Islet precursor cell (in vitro differentiated cells): Measurements from ENCODE around the gene IL1R2.
A peak's percentile ranks its signal among the peaks of the same experiment; 100 is the strongest.

Experiments
- DNase-seq: peaks from one replicate; pipeline ENCODE4 v3.0.0-alpha.2; 2018

IL1R2 gene

DNA sequence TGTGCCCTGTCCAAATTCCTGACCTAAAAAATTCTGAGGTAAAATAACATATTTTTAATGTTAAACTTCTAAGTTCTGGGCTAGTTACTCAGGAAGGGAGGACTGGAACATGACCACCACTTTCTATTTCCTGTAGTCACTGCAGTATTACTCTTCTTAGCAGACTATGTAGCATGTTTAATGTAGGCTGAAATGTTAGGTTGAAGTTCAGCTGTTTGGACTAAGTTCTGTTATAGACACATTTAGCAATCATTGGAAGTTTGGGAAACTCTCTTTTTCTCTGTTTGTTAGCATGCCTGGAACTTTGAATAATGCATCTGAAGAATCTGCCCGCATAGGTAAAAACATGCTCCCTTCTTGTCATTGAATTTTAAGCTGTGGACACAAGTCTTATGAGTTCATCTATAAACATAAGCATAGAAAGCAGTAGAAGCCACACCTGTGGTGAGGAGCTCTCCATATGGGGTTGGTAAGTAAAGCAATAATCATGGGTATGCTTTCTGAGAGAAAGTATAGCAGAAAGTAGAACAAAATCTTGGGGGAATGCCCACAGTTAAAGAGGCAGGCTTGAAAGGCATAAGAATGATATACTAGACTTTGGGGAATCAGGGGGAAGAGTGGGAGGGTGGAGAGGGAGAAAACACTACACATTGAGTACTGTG lies 52.6 kb downstream of the IL1R2 start:
- DNase-seq: no peak

DNA sequence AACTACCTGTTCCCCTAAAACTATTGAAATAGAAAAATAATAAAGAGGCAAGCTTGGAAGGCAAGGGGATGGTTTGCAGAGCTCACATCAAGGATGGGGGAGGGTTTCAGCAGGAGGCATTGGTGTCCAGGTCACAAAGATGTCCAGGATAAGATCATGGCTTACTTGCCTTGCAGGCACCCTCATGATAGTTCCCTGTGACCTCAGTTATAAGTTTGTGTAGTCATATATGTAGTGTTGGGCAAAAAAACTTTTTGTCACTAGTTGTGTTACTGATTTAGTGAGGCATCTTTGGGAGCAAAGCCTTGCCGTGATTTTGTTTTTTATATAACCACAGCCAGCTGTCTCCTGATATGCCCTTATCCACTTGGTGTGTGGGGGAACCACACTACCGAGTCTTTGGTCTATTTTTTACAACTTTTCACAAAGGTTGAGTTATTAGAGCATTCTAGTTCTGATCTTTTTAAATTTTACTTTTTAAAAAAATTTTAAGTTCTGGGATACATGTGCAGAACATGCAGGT lies 53.3 kb downstream of the IL1R2 start:
- no peak for DNase-seq

DNA sequence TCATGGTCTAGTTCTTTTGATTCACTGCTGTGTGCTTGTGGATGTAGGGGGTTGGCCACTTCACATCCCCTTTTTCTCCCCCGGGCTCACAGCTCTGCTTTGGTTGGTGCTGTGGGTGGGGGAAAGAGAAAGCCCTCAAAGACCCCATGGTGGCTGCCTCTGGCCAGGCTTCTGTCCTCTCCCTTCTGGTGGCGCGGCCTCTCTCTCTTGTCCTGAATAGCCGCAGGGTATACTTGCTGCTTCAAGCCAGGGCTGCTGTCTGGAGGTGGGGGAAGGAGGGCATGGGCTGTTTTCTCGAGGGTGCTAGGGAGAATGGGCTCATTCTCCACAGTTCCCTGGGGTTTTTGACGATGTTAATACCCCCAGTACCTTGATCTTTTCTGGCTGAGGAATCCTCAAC lies 53.9 kb downstream of the IL1R2 start:
- no peak for DNase-seq

DNA sequence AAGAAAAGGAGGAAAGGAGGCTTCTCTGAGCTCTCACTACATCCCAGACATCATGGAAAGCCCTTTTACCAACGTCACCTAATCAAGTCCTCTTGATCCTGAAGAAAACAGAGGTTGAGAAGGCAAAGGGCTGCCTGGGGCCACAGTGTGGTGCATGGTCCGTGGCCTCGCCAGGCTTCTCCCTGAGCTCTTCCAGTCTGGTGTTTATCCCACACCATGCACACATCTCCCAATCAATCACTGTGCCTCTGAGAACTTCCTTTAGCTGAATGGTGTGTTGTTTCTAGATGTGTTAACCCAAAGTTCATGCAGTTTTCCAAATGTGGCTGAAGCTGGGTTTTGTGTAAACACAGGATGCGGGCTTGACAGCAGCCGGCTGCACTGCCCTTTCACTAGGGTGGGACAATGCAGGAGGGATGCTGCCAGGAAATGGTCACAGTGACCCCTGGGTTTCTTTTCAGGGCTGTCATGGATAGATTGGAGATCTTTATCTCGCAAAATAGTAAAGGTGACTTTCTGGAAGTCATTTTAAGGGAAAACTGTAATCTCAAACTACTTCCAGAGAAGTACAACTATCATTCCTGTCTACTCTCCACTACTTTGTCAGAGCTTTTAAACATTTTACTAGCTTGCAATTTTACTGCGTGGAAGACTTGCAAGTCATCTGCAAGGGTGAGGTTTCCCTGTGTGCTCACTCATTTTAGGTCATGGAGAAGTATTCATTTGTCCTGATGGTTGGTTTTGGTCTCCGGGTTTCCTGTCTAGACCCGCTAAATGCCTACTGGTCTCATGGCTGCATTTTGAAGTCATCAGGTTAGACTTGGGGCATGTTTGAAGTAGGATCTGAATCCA lies 54.6 kb downstream of the IL1R2 start:
- no peak for DNase-seq

DNA sequence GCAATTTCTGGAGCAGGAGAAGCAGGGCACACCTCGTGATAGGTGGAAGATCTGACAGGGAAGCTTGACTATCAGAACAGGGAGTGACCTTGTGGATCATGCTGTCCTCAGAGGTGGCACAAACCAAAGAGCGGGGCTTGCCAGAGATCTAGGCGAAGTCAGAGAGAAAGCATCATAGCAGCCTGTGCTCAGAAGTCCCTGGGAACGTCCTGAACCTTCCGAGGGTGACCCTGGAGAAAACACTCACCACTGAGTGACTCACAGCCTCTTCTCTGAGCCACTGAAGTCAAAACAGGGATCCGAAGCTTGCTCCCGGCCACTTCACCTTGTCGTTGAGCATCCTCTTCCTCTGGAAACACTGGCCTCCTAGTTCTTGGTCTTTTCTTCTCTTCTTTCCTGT lies 56.7 kb downstream of the IL1R2 start:
- DNase-seq: no peak

DNA sequence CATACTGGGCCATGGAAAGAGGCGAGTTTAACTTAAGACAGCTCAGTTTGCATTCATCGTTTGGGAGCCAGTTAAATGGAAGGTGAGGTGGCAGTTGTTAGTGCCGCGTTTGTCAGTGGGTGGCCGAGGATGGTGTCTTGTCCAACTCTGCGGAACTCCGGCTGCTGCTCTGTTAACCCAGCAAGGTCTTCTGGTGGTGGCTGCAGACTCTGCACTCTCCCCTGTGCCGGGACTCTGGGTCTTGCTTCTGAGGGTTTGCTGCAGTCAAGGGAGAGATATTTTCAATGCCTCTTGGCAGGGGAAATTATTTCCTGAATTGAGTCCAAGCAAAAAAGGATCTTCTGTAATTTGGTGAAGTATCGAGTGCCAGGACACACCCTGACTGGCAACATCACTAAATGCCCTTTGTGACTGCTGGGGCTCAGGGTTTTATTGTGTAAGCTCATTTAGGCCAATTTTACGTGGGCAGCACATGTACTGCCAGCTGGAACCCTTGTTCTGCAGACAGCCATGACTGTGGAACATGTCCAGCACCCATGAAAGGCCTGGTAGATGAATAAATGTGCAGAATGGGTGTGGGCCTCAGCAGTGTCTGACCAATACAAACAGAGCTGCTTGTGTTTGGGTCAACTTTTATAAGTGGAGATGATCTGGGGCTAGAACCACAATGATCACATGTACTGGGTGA lies 58.1 kb downstream of the IL1R2 start:
- no peak for DNase-seq

DNA sequence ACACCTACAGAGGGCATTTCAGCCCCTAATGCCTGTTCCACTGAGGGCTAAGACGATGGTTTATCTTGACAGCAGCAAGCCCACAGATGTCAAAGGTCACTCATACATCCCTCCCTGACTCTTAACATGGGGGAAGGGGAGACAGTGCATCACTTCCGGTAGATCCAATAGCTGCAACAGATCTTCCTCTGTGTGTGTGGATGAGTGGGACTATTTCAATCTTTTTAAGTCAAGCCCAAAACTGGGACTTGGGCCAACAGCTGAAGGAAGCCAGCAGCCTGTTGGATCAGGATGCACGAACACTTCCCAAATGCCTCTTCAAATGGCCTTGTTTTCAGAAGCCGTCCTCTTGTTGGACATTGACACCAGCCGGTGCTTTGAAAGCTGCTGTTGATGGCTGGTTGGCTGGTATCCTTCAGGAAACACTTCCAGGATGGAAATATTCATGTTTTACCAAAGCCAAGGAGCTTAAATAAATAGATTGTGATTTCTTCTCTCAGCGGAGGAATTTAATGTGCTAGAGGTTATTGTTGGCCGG lies 59.2 kb downstream of the IL1R2 start:
- no peak for DNase-seq

DNA sequence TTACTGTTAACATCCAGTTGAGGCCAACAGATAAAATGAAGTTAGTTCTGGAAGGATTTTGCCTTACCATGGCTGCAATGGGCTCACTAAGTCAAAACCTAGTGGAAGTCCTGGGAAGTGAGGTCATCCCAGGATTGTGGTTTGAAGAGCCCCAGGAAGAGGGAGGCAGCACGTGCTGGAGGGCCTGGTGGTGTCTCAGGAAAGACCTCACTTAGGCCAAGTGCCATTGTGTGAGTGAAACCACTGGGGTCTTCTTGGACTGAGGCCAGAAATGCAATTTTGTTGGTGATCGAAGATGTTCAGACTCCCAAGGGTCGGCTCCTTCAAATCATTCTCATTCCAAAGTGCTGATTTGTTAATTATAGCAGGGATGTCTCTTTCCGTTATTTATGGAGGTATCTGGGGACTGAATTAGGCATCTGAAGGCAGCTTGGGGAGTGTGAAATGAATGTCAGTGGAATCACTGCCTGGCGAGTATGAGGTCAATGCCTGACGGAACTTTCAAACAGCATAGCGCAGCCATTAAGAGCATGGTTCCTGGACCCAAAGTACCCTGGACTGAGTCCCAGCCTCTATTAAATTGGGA lies 60.0 kb downstream of the IL1R2 start:
- peak; percentile 69 for DNase-seq

DNA sequence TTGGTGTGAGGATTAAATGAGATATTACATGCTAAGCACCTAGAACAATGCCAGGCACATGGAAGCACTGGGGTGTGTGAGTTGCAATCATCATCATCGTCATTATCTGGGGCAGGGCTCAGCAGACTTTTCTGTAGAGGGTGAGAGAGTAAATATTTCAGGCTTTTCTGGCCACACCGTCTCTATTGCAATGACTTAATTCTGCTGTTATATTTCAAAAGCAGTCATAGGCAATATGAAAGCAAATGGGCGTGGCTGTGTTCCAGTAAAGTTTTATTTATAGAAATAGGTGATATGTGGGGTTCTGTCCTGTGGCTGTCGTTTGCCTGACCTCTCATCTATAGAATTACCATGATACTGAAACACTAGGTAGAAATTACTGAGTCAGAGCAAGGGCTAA lies 60.6 kb downstream of the IL1R2 start:
- no peak for DNase-seq

DNA sequence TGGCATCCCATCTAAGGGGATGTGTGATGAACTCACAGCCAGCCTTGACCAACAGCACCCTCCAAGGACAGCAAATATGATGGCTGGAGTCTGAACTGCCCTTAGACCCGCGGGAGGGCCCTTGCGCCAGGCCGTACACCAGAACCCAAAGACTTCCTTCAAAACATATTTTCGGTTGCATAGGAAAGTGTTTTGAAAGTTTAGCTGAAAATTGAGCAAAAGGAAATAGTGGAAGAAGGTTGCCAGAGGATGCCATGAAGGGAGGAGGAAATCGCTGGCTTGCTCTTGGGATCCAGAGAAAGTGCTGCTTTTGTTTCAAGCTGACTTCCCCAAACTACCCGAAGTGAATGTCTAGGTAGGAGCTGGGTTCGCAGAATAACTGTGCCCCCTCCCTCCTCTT lies 61.3 kb downstream of the IL1R2 start:
- no peak for DNase-seq

DNA sequence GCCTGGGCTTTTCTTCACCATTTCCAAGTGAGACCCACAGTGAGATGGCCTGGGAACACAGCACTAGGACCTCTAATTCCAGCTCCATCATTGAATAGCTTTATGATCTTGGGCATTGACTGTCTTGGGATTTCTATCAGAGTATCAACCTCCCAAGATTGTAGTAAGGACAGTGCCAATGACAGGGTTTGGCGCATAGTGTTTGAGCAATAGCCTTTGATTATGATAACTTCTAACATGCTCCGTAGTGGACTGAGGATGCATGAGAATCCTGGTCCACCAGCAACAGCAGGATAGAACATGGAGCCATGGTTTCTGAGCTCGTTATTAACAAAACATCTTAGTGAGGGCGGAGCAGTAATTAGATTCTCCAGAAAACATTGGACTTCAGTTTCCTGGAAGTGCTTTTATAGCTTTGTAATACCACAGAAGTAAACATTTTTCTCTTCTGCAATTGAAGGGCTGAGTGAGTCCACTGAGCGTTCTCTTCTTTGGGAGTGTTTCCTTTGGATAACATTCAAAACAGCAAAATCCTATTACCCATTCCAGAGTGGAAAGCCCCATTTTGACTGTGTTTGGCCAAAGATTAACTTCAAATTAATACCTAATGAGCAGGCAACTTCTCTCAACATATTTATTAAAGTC lies 63.7 kb downstream of the IL1R2 start:
- DNase-seq: no peak

DNA sequence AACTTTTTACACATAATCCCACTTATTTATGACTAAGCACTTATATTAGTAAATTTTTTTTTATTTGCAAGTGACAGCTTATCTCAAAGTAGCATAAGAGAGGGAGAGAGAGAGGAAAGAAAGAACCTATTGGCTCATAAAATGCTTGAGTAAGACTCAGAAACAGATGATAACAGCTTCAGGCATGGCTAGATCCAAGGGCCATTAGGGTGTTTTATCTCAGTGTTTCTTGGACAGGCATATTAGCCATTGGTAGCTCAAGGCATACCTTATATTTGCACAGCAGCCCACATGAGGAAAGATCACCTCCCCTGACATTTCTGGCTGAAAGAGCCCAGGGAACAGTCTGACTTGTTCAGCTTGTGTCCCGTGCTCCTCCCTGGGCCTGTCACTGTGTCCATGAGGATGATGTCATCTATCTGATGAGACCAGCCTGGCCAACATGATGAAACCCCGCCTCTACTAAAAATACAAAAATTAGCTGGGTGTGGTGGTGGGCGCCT lies 64.4 kb downstream of the IL1R2 start:
- DNase-seq: no peak

DNA sequence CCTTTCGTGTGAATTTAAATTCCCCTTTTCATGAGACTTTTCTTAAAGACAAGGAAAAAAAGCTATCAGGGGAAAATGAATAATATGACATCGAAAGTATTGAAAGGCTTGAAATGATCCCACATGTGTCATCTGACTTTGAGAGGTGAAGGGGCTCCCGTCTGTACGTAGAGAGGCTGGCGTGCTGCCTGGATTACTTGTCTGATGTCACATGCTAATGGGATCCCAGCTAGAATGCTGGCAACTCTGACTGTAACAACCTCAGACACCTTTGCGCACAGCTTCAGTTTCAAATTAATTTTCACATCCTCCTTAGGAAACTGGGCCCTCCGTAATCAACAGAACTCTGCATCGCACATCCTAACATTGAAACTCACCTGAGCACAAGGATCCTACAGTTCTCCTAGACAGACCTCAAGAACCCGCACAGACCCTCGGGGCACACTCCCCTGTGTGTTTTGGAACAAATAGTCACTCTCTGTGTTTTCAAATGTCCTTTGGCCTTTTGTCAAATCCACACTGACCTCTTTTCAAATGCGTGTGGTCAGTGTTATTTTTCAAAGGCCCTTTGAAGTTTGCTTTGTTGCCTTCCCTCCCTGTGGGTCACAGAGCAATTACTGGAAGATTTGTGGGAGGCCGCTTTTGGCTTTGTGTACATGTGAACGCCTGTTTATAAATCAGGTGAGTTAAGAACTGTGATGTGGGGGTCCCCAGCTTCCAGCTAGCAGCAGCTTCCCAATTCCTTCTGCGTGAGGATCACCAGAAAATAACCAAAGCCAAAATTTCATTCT lies 65.9 kb downstream of the IL1R2 start:
- peak; percentile 84 for DNase-seq

DNA sequence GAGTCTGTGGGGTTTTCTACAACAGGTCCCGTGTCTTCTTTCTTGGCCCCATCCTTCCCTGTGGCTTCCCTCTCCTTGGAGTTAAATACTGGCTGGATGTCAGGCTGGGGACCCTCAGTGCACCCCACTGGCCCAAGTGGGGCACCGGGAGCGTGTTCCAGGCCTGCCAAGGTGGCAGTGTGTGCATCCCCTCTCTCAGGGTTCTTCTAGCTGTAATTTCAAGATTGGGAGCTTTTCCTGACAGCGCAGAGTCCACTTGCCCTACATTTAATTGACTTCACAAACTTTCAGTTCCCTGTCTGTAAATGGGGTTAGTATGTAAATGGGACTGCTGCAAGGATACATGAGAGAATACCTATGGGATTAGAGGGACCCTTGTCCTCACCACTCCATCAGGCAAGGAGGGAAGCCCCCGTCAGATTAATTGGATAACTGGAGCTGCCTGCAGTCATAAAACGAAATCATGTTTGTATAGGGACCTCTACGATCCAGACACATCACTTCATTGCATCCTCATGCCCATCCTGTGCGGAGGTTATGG lies 66.6 kb downstream of the IL1R2 start:
- DNase-seq: no peak

DNA sequence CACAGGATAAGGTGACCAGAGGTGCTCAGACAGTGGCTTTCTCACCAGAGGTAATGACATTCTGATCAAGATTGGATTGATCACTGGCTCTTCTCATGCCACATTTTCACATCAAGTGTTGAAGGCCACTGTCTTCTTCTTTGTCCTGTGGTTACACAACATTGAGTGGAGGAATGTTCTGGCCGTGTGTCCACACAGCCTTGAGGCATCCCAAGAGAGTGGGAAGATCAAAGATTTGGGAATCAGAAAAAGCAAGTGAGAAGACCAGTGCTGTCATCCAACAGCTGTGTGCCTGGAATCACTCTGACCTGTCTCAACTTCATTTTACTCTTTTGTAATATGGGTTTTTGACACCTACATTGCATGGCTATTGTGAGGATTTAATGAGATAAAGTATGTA lies 67.4 kb downstream of the IL1R2 start:
- DNase-seq: no peak

DNA sequence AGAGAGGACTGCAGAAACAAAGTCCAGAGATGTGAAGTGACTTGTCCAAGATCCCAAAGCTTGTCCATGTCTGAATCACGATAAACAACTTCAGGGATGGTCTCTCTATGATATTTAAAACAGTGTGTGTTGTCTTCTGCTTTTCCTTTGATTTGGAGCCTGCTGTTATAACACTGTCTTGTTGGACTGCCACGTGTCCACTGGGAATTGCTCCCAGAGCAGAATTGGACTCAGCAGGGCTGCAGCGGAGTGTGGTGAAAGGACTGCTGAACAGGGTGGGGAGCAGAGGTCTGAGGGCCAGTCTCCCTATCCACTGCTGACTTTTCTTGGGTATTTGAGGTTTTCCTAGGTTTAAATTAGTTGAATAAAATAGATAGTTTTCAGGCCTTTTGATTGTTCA lies 68.3 kb downstream of the IL1R2 start:
- DNase-seq: no peak

DNA sequence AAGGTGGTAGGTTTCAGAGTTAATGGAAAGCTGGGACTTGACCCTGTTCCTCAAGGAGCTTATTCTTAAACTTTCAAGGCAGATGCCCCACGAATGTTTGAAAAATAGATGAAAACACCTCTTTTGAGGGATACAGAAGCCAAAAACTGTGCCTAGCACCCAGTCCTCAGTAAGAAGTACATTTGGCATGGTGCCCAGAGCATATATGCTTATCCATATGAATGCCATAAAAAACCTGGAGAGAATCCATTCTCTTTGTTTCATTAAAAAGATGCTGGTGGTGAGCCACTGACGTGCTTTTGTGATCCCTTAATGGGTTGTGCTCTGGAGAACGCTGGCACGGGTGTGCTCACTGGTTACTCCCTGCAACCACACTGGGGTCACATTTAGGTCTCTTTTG lies 69.0 kb downstream of the IL1R2 start:
- no peak for DNase-seq

DNA sequence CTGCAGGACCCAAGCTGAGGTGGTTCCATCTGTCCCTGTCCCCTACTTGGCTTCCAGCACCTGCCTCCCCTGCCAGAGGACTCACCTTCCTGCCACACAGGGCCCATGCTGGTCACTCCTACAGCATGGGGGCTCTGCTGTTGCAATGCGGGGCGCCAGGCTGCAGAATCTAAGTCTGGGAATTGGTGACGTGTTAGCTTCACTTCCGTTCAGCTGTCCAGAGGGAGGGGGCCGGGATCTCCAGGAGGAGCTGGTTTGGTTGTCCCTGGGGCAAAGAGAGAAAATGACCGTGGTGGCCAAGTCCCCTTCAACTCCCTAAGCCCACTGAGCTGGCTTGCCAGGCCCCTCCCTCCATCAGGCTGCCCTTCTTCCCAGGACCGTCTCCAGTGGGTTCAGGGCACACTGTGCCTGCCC lies 69.5 kb downstream of the IL1R2 start:
- DNase-seq: no peak

DNA sequence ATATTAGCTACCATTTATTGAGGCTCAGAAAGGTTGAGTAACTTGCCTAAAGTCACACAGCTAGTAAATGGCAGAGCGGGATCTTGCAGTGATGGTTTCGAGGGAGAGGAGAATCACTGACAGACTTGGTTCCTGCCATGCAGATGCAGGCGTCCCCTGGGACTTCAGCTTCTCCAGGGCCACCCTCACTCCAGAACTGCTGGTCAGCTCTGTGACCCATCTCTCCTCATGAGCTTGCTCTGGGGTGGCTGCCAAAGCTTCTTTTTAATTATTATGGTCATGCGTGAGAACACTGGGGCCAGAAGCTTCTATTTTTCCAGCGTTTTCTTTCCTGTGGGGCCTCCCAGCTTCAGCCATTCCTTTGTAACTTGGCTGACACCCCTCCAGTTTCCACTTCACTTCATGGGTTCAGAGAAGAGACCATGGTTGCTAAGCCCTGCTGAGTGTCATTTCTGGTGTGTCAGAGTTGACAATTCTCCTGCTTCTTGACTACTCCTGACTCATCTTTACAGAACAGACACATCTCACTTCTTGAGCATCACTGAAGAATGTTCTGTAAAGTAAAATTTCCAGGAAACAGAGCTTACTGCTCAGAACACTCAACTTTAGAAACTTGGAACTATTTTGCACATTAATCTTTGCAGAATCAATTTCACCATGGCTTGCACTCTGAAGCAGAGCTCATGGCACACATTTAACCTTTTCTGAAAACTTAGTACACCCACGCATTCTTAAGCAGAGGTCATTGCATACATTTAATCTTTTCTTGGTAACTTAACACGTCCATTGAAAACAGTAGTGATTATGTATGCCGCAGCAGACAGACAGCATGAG lies 70.4 kb downstream of the IL1R2 start:
- no peak for DNase-seq

DNA sequence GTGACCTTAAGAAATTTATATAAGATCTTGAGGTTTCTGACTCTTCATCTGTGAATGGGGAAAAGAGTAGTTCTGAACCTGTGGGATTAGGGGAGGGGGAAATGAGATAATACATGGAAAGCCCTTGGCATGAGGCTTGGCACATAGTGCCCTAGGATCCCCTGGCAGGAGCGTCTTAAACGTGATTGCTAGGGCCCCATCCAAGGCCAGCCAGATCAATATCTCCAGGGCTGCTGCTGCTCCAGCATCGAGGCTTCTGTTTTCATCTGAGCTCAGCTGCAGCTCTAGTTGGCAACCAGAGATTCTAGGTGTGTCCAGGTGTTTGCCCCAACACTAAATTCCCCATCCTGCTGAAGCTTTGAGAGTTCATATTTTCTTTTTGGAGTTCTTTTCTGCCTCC lies 71.0 kb downstream of the IL1R2 start:
- DNase-seq: no peak
